ENCODE data around the gene LZTR1. TPM values are rescaled to one million over a fixed set of nuclear protein-coding genes. Genes with fewer than 3 reads are reported as not detected.

The LZTR1 gene
- polyA plus RNA-seq, 1 of the 3 experiments (the other 2 are of a cell fraction) = 37.7 TPM

DNA sequence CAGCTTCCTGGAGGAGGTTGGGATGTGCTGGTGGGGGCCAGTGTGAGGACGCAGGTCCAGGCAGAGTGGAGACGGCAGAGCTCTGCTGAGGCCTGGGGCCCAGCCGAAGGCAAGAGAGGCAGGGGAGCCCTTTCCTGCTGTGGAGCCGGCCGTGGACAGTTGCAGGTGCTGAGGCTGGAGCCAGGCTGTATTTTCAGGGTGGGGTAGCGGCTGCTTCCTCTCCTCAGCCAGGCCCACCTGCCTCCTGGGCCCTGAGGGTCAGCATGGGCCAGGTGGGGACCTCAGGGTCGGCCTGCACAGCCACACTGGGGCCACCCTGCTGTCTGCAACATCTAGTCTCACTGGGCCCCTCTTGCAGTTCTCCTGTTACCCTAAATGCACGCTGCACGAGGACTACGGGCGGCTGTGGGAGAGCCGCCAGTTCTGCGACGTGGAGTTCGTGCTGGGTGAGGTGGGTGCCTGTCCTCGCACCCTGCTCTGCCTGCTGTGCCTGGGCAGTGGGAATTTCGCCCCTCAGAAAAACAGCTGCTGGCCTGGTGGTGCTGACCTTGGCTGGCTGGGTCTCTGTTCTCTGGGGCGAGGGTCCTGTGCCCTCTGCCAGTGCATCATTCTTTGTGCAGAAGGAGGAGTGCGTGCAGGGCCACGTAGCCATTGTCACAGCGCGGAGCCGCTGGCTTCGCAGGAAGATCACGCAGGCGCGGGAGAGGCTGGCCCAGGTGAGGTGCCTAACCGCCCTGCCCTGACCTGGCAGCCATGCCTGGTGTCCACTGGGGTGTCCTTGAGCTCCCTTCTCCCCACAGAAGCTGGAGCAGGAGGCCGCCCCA is 11.4 kb downstream of the LZTR1 start:
- Histone ChIP-seq H3K9me3 (no peaks in the 10 kb centered on the region), H3F3A (replicated peaks; ENCODE audit: insufficient read depth) (no peaks in the 10 kb centered on the region), H2AFZ (ENCODE audit: low read depth) (no peak overlapping the region), H4K20me1 (ENCODE audit: insufficient read depth) (no peaks in the 10 kb centered on the region), H3K27ac (ENCODE audit: low read depth in 2 of 2, low read length in 1 of 2) (no peak overlapping the region), H3K4me1 (ENCODE audit: control insufficient read depth in 1 of 2, insufficient read depth in 2 of 2, low read depth in 1 of 2, low read length in 1 of 2) (no peaks in the 10 kb centered on the region), H3K4me2 (no peak overlapping the region), H3K36me3 (replicated peaks in 1 of 2; ENCODE audit: control insufficient read depth in 1 of 2, insufficient read depth in 2 of 2, low read length in 1 of 2) (peaks cover 0 to 71% of the 10 kb centered on the region in 2 experiments), H3K9ac (no peak overlapping the region), H3K27me3 (ENCODE audit: insufficient read depth) (no peaks in the 10 kb centered on the region), H3K79me2 (ENCODE audit: insufficient read depth) (no peaks in the 10 kb centered on the region), H3K9me2 (no peaks in the 10 kb centered on the region), H3K4me3 (ENCODE audit: low read depth in 2 of 2, low read length in 1 of 2) (no peak overlapping the region)
- POLR2A ChIA-PET = interaction anchor here (1.1 kb wide), 1 partner anchor 11 kb away, joined by 4 read pairs; the partner anchor contains the start of gene LZTR1
- TF ChIP-seq TEAD4 (IDR thresholded peaks at IDR 0.05; ENCODE audit: borderline replicate concordance, insufficient read depth) = no peak
- TF ChIP-seq, protein P1, sequence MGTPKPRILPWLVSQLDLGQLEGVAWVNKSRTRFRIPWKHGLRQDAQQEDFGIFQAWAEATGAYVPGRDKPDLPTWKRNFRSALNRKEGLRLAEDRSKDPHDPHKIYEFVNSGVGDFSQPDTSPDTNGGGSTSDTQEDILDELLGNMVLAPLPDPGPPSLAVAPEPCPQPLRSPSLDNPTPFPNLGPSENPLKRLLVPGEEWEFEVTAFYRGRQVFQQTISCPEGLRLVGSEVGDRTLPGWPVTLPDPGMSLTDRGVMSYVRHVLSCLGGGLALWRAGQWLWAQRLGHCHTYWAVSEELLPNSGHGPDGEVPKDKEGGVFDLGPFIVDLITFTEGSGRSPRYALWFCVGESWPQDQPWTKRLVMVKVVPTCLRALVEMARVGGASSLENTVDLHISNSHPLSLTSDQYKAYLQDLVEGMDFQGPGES (IDR thresholded peaks at IDR 0.05; ENCODE audit: low read depth, low read length) = no peak
- CTCF ChIA-PET = interaction anchor here (1.3 kb wide), 1 partner anchor 12 kb away, joined by 3 read pairs; the partner anchor contains the start of gene LZTR1
- WGBS (ENCODE audit: low lambda C conversion rate) = 95% methylated on average over 21 of the region's 29 CpGs
- DNase-seq = no peak

DNA sequence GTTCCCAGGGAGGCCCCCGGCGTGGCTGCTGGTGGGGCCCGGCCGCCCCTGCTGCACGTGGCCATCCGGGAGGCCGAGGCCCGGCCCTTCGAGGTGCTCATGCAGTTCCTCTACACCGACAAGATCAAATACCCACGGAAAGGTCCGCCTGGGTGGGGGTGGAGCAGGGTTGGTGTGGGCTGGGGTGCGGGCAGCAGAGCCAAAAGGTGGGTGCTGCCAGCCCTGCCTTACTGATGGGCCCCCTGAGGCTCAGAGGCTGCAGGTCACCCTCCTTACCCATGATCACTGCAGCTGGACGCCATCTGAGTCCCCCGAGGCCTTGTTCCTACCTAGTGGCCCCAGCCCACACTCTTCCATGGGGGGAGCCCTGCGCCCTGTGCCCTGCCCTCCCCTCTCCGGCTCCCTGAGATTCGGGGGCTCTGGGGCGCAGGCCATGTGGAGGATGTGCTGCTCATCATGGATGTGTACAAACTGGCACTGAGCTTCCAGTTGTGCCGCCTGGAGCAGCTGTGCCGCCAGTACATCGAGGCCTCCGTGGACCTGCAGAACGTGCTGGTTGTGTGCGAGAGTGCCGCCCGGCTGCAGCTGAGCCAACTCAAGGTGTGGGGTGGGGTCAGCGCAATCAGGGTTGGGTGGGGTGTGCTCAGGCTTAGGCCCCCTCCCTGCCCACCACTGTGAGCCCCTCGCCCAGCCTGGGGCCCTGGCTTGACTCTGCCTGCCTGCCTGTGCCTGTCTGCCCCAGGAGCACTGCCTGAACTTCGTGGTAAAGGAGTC is 12.2 kb downstream of the LZTR1 start:
- DNase-seq = no peak
- H4K20me1 ChIP-seq (ENCODE audit: insufficient read depth) = 0 out of 2 replicates have a peak, but pooled peaks cover 5% of the 10 kb centered on the region
- ChIA-PET POLR2A (interaction anchor here (1.1 kb wide), 1 partner anchor 12 kb away, joined by 4 read pairs; the partner anchor contains the start of gene LZTR1), CTCF (interaction anchor here (0.6 to 1.3 kb wide), 3 partner anchors 12 to 1682 kb away, joined by 3 read pairs; partner anchors contain the start of gene LZTR1)
- H3K27me3 ChIP-seq (ENCODE audit: insufficient read depth) = no peaks in the 10 kb centered on the region
- no peaks in the 10 kb centered on the region for H3K9me2 ChIP-seq
- H2AFZ ChIP-seq (ENCODE audit: low read depth) = no peak overlapping the region
- peaks cover 5% of the 10 kb centered on the region for H3F3A ChIP-seq (replicated peaks; ENCODE audit: insufficient read depth)
- H3K4me1 ChIP-seq (ENCODE audit: control insufficient read depth in 1 of 2, insufficient read depth in 2 of 2, low read depth in 1 of 2, low read length in 1 of 2) = peaks cover 0 to 4% of the 10 kb centered on the region in 2 experiments; a peak in 2 of 4 replicates
- H3K79me2 ChIP-seq (ENCODE audit: insufficient read depth) = no peaks in the 10 kb centered on the region
- TF ChIP-seq, protein P2, sequence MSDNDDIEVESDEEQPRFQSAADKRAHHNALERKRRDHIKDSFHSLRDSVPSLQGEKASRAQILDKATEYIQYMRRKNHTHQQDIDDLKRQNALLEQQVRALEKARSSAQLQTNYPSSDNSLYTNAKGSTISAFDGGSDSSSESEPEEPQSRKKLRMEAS (IDR thresholded peaks at IDR 0.05; ENCODE audit: low read depth) = no peak
- no peak for TF ChIP-seq GATA2 (CRISPR knock-in tag; IDR thresholded peaks at IDR 0.05)
- TF ChIP-seq POLR2AphosphoS5 (IDR thresholded peaks at IDR 0.05; ENCODE audit: low read depth, low read length) = no peak
- TF ChIP-seq EP300 (IDR thresholded peaks at IDR 0.05; ENCODE audit: borderline replicate concordance in 1 of 2, low read depth in 1 of 2, low read length in 1 of 2) = no peak
- H3K9me3 ChIP-seq = no peaks in the 10 kb centered on the region
- peaks cover 0 to 67% of the 10 kb centered on the region in 2 experiments for H3K36me3 ChIP-seq (replicated peaks in 1 of 2; ENCODE audit: control insufficient read depth in 1 of 2, insufficient read depth in 2 of 2, low read length in 1 of 2)
- H3K4me2 ChIP-seq = no peak overlapping the region
- no peak overlapping the region for H3K27ac ChIP-seq (ENCODE audit: low read depth in 2 of 2, low read length in 1 of 2)
- H3K9ac ChIP-seq = no peak overlapping the region
- 90% methylated on average over 12 of the region's 30 CpGs for WGBS (ENCODE audit: low lambda C conversion rate)
- H3K4me3 ChIP-seq (ENCODE audit: low read depth in 2 of 2, low read length in 1 of 2) = no peak overlapping the region

Measured in SK-N-SH (cell line).